GM18873 (cell line): Measurements from ENCODE around the gene WDR26.
"Not testable (repeated sequence)": the region's sequence is repeated elsewhere in the genome, so short reads cannot be mapped to it uniquely, and the experiment has no call there.

ENCODE experiments used
- ATAC-seq: cut with Tn5 transposase; IDR thresholded peaks from one replicate; pipeline ENCODE4 v1.9.1; 2021; ENCODE audit warnings: mild to moderate bottlenecking, moderate library complexity, moderate number of reproducible peaks; ENCODE audit not compliant: unreplicated experiment, low FRiP score

Gene WDR26

GRCh38 chr1:224353975-224354925 lies 80.3 kb downstream of the WDR26 start:
- no peak for ATAC-seq

GRCh38 chr1:224352436-224353085 lies 82.0 kb downstream of the WDR26 start:
- ATAC-seq = not testable (repeated sequence)

- ATAC-seq = not testable (repeated sequence)
Measured at GRCh38 chr1:224349716-224350115, 84.9 kb downstream of the WDR26 start.

- ATAC-seq = no peak
Measured at GRCh38 chr1:224348137-224348536, 86.5 kb downstream of the WDR26 start.

GRCh38 chr1:224343679-224344078 lies 90.9 kb downstream of the WDR26 start:
- no peak for ATAC-seq

- not testable (repeated sequence) for ATAC-seq
Measured at GRCh38 chr1:224340453-224341384, 93.9 kb downstream of the WDR26 start.

GRCh38 chr1:224339442-224340033 lies 95.1 kb downstream of the WDR26 start:
- ATAC-seq = no peak

GRCh38 chr1:224338150-224338838 lies 96.3 kb downstream of the WDR26 start:
- ATAC-seq = no peak
